ENCODE measurements around the gene ZNF331. TPM values are rescaled to one million over a fixed set of nuclear protein-coding genes. Genes with fewer than 3 reads are reported as not detected.

ZNF331 gene
- total and polyA plus RNA-seq, 2 of the 8 experiments (the other 6 are each of a cell fraction or from before 2014, with no cell fraction given): 30.0 to 44.1 TPM

- H3K56ac ChIP-seq (replicated peaks; ENCODE audit: insufficient read length, low read depth, low read length): no peak overlapping the region
- no peak overlapping the region for H3K4me3 ChIP-seq (ENCODE audit: extremely low read depth in 1 of 4, insufficient read depth in 2 of 4, low read depth in 3 of 4, low read length in 4 of 4)
- no peaks in the 10 kb centered on the region for H3K27me3 ChIP-seq (replicated peaks in 1 of 4; ENCODE audit: control insufficient read depth in 3 of 4, extremely low read depth in 1 of 4, insufficient read depth in 3 of 4, low read length in 3 of 4)
- H4K91ac ChIP-seq (replicated peaks; ENCODE audit: insufficient read length, low read length): no peak overlapping the region
- H3K36me3 ChIP-seq (ENCODE audit: control insufficient read depth in 2 of 4, insufficient read depth in 4 of 4, low read length in 3 of 4): peaks cover 14 to 34% (median 24%) of the 10 kb centered on the region in 4 experiments; a peak in 7 of 8 replicates
- H3K18ac ChIP-seq (ENCODE audit: extremely low read depth, low read length): peak overlapping the region; percentile 48
- no peak overlapping the region; a peak in 1 of 7 replicates for H3K9ac ChIP-seq (replicated peaks in 1 of 4; ENCODE audit: extremely low read depth in 1 of 4, low read depth in 3 of 4, low read length in 3 of 4)
- ChIA-PET POLR2A (ENCODE audit: partially characterized antibody) (interaction anchor here (0.9 to 2.3 kb wide), 5 partner anchors 9 to 202 kb away, joined by 3 to 14 read pairs (median 4); no protein-coding TSS in a partner anchor), CTCF (ENCODE audit: partially characterized antibody) (interaction anchor here (0.7 to 1.2 kb wide), 4 partner anchors 10 to 303 kb away, joined by 3 to 4 read pairs (median 3); no protein-coding TSS in a partner anchor)
- H2BK15ac ChIP-seq (ENCODE audit: low read length): 0 out of 2 replicates have a peak overlapping the region, but pooled peaks have one; percentile 92
- peak overlapping the region; percentile 17; the same call in 1 of the 2 replicates for H2BK20ac ChIP-seq (ENCODE audit: low read length)
- H4K20me1 ChIP-seq (replicated peaks in 1 of 2; ENCODE audit: control insufficient read depth in 1 of 2, insufficient read depth in 2 of 2, low read length in 2 of 2): no peaks in the 10 kb centered on the region
- H3K79me2 ChIP-seq (ENCODE audit: control insufficient read depth in 1 of 2, insufficient read depth in 2 of 2, low read length in 2 of 2): no peaks in the 10 kb centered on the region
- H3K23me2 ChIP-seq (ENCODE audit: low read depth, low read length): 0 out of 2 replicates have a peak, but pooled peaks cover 4% of the 10 kb centered on the region
- H4K8ac ChIP-seq (ENCODE audit: extremely low read depth, insufficient read depth, low read length): peak overlapping the region; percentile 47; the same call in 1 of the 2 replicates
- peak overlapping the region; percentile 3 to 15; a peak in 1 of 4 replicates for H3K4me2 ChIP-seq (ENCODE audit: insufficient read depth in 1 of 2, low read depth in 2 of 2, low read length in 2 of 2)
- peaks cover 16 to 20% of the 10 kb centered on the region in 2 experiments for H3K9me3 ChIP-seq (ENCODE audit: insufficient read depth in 2 of 2, low read depth in 1 of 2, low read length in 1 of 2)
- FAIRE-seq (peak; percentile 36), DNase-seq (ENCODE audit: low read depth in 1 of 2, low spot score in 2 of 2) (peak in 1 of 2 experiments; percentile 49)
- H2BK120ac ChIP-seq (replicated peaks; ENCODE audit: low read depth, low read length): no peak overlapping the region
- peak overlapping the region; percentile 60; the same call in 1 of the 2 replicates for H2BK12ac ChIP-seq (ENCODE audit: low read depth, low read length)
- WGBS, 2 experiments (ENCODE audit: extremely low coverage in 1 of 2, insufficient coverage in 1 of 2, insufficient read length in 1 of 2, insufficient replicate concordance in 2 of 2, low coverage in 1 of 2, low lambda C conversion rate in 2 of 2, missing lambda C conversion rate in 1 of 2): 84% methylated on average over 17 of the region's 17 CpGs; no CpG with 5 or more reads in 1 of the 2 experiments
- peak overlapping the region; percentile 39; the same call in 1 of the 2 replicates for H2AK5ac ChIP-seq (ENCODE audit: low read depth, low read length)
- H3K4me1 ChIP-seq (replicated peaks in 1 of 4; ENCODE audit: control insufficient read depth in 3 of 4, insufficient read depth in 4 of 4, low read length in 3 of 4): peaks cover 0 to 11% (median 8%) of the 10 kb centered on the region in 4 experiments; a peak in 4 of 7 replicates
- H2BK5ac ChIP-seq (ENCODE audit: low read depth, low read length): peak overlapping the region; percentile 92; the same call in 1 of the 2 replicates
- H3K4ac ChIP-seq (replicated peaks; ENCODE audit: insufficient read length, low read depth, low read length): peak overlapping the region; percentile 27
- no peak overlapping the region for H3K23ac ChIP-seq (ENCODE audit: insufficient read length)
- no peak for TF ChIP-seq ZNF274 (IDR thresholded peaks at IDR 0.05; ENCODE audit: borderline replicate concordance, extremely low read depth, low read length)
- TF ChIP-seq RNF2 (IDR thresholded peaks at IDR 0.05; ENCODE audit: borderline replicate concordance, low read depth, low read length, missing control alignments, poor library complexity, severe bottlenecking): no peak
- TF ChIP-seq BCL11A (IDR thresholded peaks at IDR 0.05; ENCODE audit: low read depth in 2 of 2, low read length in 2 of 2): no peak
- TF ChIP-seq SP2 (IDR thresholded peaks at IDR 0.05; ENCODE audit: low read length): no peak
- TF ChIP-seq YY1 (IDR thresholded peaks at IDR 0.05; ENCODE audit: low read depth, low read length): no peak
- TF ChIP-seq ASH2L (IDR thresholded peaks at IDR 0.05; ENCODE audit: low read length): no peak
- TF ChIP-seq, protein P1, sequence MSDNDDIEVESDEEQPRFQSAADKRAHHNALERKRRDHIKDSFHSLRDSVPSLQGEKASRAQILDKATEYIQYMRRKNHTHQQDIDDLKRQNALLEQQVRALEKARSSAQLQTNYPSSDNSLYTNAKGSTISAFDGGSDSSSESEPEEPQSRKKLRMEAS (IDR thresholded peaks at IDR 0.05): no peak
- no peak for TF ChIP-seq CEBPB (IDR thresholded peaks at IDR 0.05; ENCODE audit: low read depth, low read length)
- H4K5ac ChIP-seq (ENCODE audit: insufficient read length, low read depth, low read length): no peak overlapping the region
- no peak overlapping the region for H3K14ac ChIP-seq (ENCODE audit: insufficient read length)
- no peak overlapping the region for H2AFZ ChIP-seq (ENCODE audit: low read length)
- no peaks in the 10 kb centered on the region for H3K79me1 ChIP-seq (ENCODE audit: low read depth, low read length)
- H3K27ac ChIP-seq (ENCODE audit: low read depth, low read length): no peak overlapping the region
These were observed 43.2 kb downstream of the ZNF331 start for GRCh38 chr19:53580871-53581835.

Measured in H1 (cell line).